Hematopoietic multipotent progenitor cell treated with erythropoietin and hydrocortisone succinate and interleukin-3 and kit ligand, for 17 days (in vitro differentiated cells): ENCODE measurements around the gene NELFA.

Source experiments
- DNase-seq: peaks from one replicate; pipeline ENCODE4 v3.0.0-alpha.2; 2015; ENCODE audit warnings: low spot score

NELFA gene

GRCh38 chr4:1937550-1937949 is 71.2 kb downstream of the NELFA start:
- no peak for DNase-seq

GRCh38 chr4:1933700-1934099 is 75.1 kb downstream of the NELFA start:
- DNase-seq: no peak

- no peak for DNase-seq
Measured at GRCh38 chr4:1932736-1933135, 76.0 kb downstream of the NELFA start.
